SK-N-SH (cell line): ENCODE results near the gene ACSBG1. TPM values are rescaled to one million over a fixed set of nuclear protein-coding genes. Genes with fewer than 3 reads are reported as not detected.

Experiments used
- CTCF ChIA-PET: fragments of 300-600, 350-600 bp; formaldehyde crosslinking; extraction: SDS; loops from one replicate; lab custom pipeline; 2021; lab: Yijun Ruan, JAX
- POLR2A ChIA-PET: fragments of 350-600 bp; sonication (Branson Sonifier 250); formaldehyde crosslinking; extraction: SDS; loops from one replicate; lab custom pipeline; 2020; ENCODE audit warnings: antibody characterized with exemption, inconsistent platforms; lab: Yijun Ruan, JAX
- DNase-seq: peaks from one replicate; pipeline ENCODE4 v3.0.0; 2012
- H2AFZ ChIP-seq: fragments of 200-600 bp; sonication (generic); 2 replicates; pipeline ENCODE4 v1.8.1; 2016; ENCODE audit warnings: antibody characterized with exemption, mild to moderate bottlenecking, low read depth
- H3F3A ChIP-seq: fragments of 200-600 bp; sonication (generic); replicated peaks from 2 replicates; pipeline ENCODE3; 2016; ENCODE audit warnings: antibody characterized with exemption, mild to moderate bottlenecking; ENCODE audit not compliant: insufficient read depth
- H3K27ac ChIP-seq, 2 experiments: fragments of 200-500 bp in 1 of 2; fragments of 200-600 bp in 1 of 2; sonication (Bioruptor generic) in 1 of 2; sonication (generic), shearing (Covaris generic) in 1 of 2; 2 replicates each; pipeline versions ENCODE4 v1.5.1 to v1.6.1; 2014 to 2016; ENCODE audit warnings: low read depth in 2 of 2, inconsistent platforms in 1 of 2, low read length in 1 of 2, mild to moderate bottlenecking in 1 of 2, mixed read lengths in 1 of 2
- H3K27me3 ChIP-seq: fragments of 200-600 bp; sonication (generic), shearing (Covaris generic); 2 replicates; pipeline ENCODE4 v1.6.1; 2016; ENCODE audit warnings: mixed run types; ENCODE audit not compliant: insufficient read depth
- H3K36me3 ChIP-seq, 2 experiments: fragments of 200-500 bp in 1 of 2; fragments of 200-600 bp in 1 of 2; sonication (Bioruptor generic) in 1 of 2; sonication (generic) in 1 of 2; replicated peaks in 1 of 2; 2 replicates each; pipeline versions ENCODE3 to v1.5.1; 2014 to 2016; ENCODE audit warnings: low read length in 1 of 2, mild to moderate bottlenecking in 1 of 2; ENCODE audit not compliant: insufficient read depth in 2 of 2, control insufficient read depth in 1 of 2
- H3K4me1 ChIP-seq, 2 experiments: fragments of 200-500 bp in 1 of 2; fragments of 200-600 bp in 1 of 2; sonication (Bioruptor generic) in 1 of 2; sonication (generic), shearing (Covaris generic) in 1 of 2; 2 replicates each; pipeline versions ENCODE4 v1.5.1 to v1.6.1; 2014 to 2016; ENCODE audit warnings: low read depth in 1 of 2, low read length in 1 of 2, mixed run types in 1 of 2; ENCODE audit not compliant: insufficient read depth in 2 of 2, control insufficient read depth in 1 of 2
- H3K4me2 ChIP-seq: fragments of 200-600 bp; sonication (generic), shearing (Covaris generic); 2 replicates; pipeline ENCODE4 v1.6.1; 2017; ENCODE audit warnings: mixed run types
- H3K4me3 ChIP-seq, 2 experiments: fragments of 200-500 bp in 1 of 2; fragments of 200-600 bp in 1 of 2; sonication (Bioruptor generic) in 1 of 2; sonication (generic), shearing (Covaris generic) in 1 of 2; 2 replicates each; pipeline versions ENCODE4 v1.5.1 to v1.8.1; 2014 to 2016; ENCODE audit warnings: low read depth in 2 of 2, inconsistent platforms in 1 of 2, low read length in 1 of 2, mild to moderate bottlenecking in 1 of 2, mixed read lengths in 1 of 2, moderate library complexity in 1 of 2
- H3K79me2 ChIP-seq: fragments of 200-600 bp; sonication (generic); 2 replicates; pipeline ENCODE4 v1.8.1; 2017; ENCODE audit warnings: mild to moderate bottlenecking; ENCODE audit not compliant: insufficient read depth
- H3K9ac ChIP-seq: fragments of 200-600 bp; sonication (generic); 2 replicates; pipeline ENCODE4 v1.6.1; 2017; ENCODE audit warnings: mixed run types
- H3K9me2 ChIP-seq: fragments of 200-600 bp; sonication (generic); 2 replicates; pipeline ENCODE4 v1.6.1; 2017; ENCODE audit warnings: mixed run types
- H3K9me3 ChIP-seq: fragments of 200-600 bp; sonication (generic); 2 replicates; pipeline ENCODE4 v1.6.1; 2017; ENCODE audit warnings: mixed run types, mild to moderate bottlenecking, moderate library complexity
- H4K20me1 ChIP-seq: fragments of 200-600 bp; sonication (generic); 2 replicates; pipeline ENCODE4 v1.6.1; 2017; ENCODE audit warnings: mild to moderate bottlenecking, mixed run types; ENCODE audit not compliant: insufficient read depth
- CHD2 ChIP-seq: fragments of 150-350 bp; IDR thresholded peaks from 2 replicates; pipeline ENCODE4 v1.6.1; 2018; ENCODE audit warnings: low read length; ENCODE audit not compliant: partially characterized antibody
- CTCF ChIP-seq: fragments of 200-600 bp; sonication (generic); IDR thresholded peaks from 2 replicates; pipeline ENCODE4 v1.6.1; 2017; ENCODE audit warnings: antibody characterized with exemption, mild to moderate bottlenecking, moderate library complexity
- ELF1 ChIP-seq: IDR thresholded peaks from 2 replicates; pipeline ENCODE4 v1.4.0; 2012
- EP300 ChIP-seq, 2 experiments: IDR thresholded peaks; 2 replicates each; pipeline versions ENCODE4 v1.4.0 to v1.6.1; 2012; ENCODE audit warnings: borderline replicate concordance in 1 of 2, low read depth in 1 of 2, low read length in 1 of 2
- EZH2phosphoT487 ChIP-seq: fragments of 200-600 bp; sonication (generic); IDR thresholded peaks from 2 replicates; pipeline ENCODE4 v1.6.1; 2017; ENCODE audit warnings: low read depth, mixed run types, mild to moderate bottlenecking, antibody characterized with exemption, moderate library complexity, borderline replicate concordance
- FOSL2 ChIP-seq: IDR thresholded peaks from 2 replicates; pipeline ENCODE4 v1.4.0; 2012; ENCODE audit warnings: low read depth, mild to moderate bottlenecking, moderate library complexity, borderline replicate concordance
- GATA2 ChIP-seq: sonication (generic); formaldehyde crosslinking; IDR thresholded peaks from 2 replicates; pipeline ENCODE4 v1.5.0; 2020; ENCODE audit warnings: mild to moderate bottlenecking, missing genetic modification reagents
- MXI1 ChIP-seq: IDR thresholded peaks from 2 replicates; pipeline ENCODE4 v1.6.1; 2012; ENCODE audit warnings: mild to moderate bottlenecking, low read depth, low read length, improper control_type of control experiment
- NFIC ChIP-seq: IDR thresholded peaks from 2 replicates; pipeline ENCODE4 v1.4.0; 2012; ENCODE audit warnings: borderline replicate concordance
- NRF1 ChIP-seq: IDR thresholded peaks from 2 replicates; pipeline ENCODE4 v1.6.1; 2012; ENCODE audit warnings: low read depth, mild to moderate bottlenecking, low read length
- POLR2AphosphoS5 ChIP-seq: IDR thresholded peaks from 2 replicates; pipeline ENCODE4 v1.6.1; 2012; ENCODE audit warnings: low read depth, low read length
- RCOR1 ChIP-seq: fragments of 150-350 bp; IDR thresholded peaks from 2 replicates; pipeline ENCODE4 v1.6.1; 2017; ENCODE audit warnings: antibody characterized with exemption, low read length
- REST ChIP-seq: IDR thresholded peaks from 2 replicates; pipeline ENCODE4 v1.6.1; 2012; ENCODE audit warnings: mild to moderate bottlenecking, low read depth, low read length, moderate library complexity
- RFX5 ChIP-seq: IDR thresholded peaks from 2 replicates; pipeline ENCODE4 v1.6.1; 2012; ENCODE audit warnings: mild to moderate bottlenecking, improper control_type of control experiment, low read length
- TAF1 ChIP-seq: IDR thresholded peaks from 2 replicates; pipeline ENCODE4 v1.6.1; 2012; ENCODE audit warnings: low read depth, mild to moderate bottlenecking, low read length, moderate library complexity, borderline replicate concordance
- TCF12 ChIP-seq: IDR thresholded peaks from 2 replicates; pipeline ENCODE4 v1.4.0; 2012
- TEAD4 ChIP-seq: IDR thresholded peaks from 2 replicates; pipeline ENCODE4 v1.4.0; 2012; ENCODE audit warnings: mild to moderate bottlenecking, borderline replicate concordance; ENCODE audit not compliant: insufficient read depth
- YY1 ChIP-seq: IDR thresholded peaks from 2 replicates; pipeline ENCODE4 v1.4.0; 2012; ENCODE audit warnings: low read depth, mild to moderate bottlenecking
- WGBS: methylation state at CpG from one replicate; pipeline ENCODE4 v1.1.6; 2017; ENCODE audit warnings: low lambda C conversion rate; 5-methylcytosine and 5-hydroxymethylcytosine counted together
- polyA plus RNA-seq, 3 experiments: library from polyadenylated mRNA; depleted of rRNA; stranded (reverse); fragments of >200 nt; gene quantifications; 2 replicates each; pipeline ENCODE4 v1.2.3, GENCODE V29; 2012
- TF ChIP-seq, protein P1 (sequence below): IDR thresholded peaks from 2 replicates; pipeline ENCODE4 v1.4.0; 2012; ENCODE audit warnings: low read depth, borderline replicate concordance

ACSBG1 gene
- polyA plus RNA-seq, 1 of the 3 experiments (the other 2 are of a cell fraction) = under 0.01 TPM

GRCh38 chr15:78228356-78228996 is 5.9 kb downstream of the ACSBG1 start (continued):
- TF ChIP-seq NRF1 (no peak), NFIC (no peak), RFX5 (no peak)

- CTCF ChIA-PET = interaction anchor here (0.8 to 6.5 kb wide), 2 partner anchors 15 to 51 kb away, joined by 3 to 54 read pairs; no protein-coding TSS in a partner anchor
- Histone ChIP-seq H3K79me2 (no peaks in the 10 kb centered on the region), H3F3A (peaks cover 7% of the 10 kb centered on the region), H3K27ac (no peak overlapping the region), H3K4me2 (no peak overlapping the region), H3K4me3 (no peak overlapping the region), H3K4me1 (no peaks in the 10 kb centered on the region), H3K9me2 (no peaks in the 10 kb centered on the region), H4K20me1 (no peaks in the 10 kb centered on the region), H2AFZ (no peak overlapping the region), H3K27me3 (no peaks in the 10 kb centered on the region), H3K36me3 (no peaks in the 10 kb centered on the region)
- POLR2A ChIA-PET = interaction anchor here (0.6 kb wide), 1 partner anchor 28 kb away, joined by 3 read pairs; no protein-coding TSS in a partner anchor
- no peak for DNase-seq
- TF ChIP-seq GATA2 (CRISPR knock-in tag) = no peak
- TF ChIP-seq FOSL2 = no peak
- no peak for TF ChIP-seq RCOR1
- no peak for TF ChIP-seq NRF1
- TF ChIP-seq POLR2AphosphoS5 = no peak
- TF ChIP-seq CTCF = no peak
- no peak for TF ChIP-seq TEAD4
- TF ChIP-seq REST = no peak
- TF ChIP-seq YY1 = no peak
- no peak for TF ChIP-seq EP300 (IDR thresholded peaks at IDR 0.05; ENCODE audit: borderline replicate concordance in 1 of 2, low read depth in 1 of 2, low read length in 1 of 2)
- no peak for TF ChIP-seq ELF1
- TF ChIP-seq EZH2phosphoT487 = no peak
- no peak for TF ChIP-seq TAF1
- TF ChIP-seq CHD2 = no peak
- no peak for TF ChIP-seq TCF12
- TF ChIP-seq, protein P1, sequence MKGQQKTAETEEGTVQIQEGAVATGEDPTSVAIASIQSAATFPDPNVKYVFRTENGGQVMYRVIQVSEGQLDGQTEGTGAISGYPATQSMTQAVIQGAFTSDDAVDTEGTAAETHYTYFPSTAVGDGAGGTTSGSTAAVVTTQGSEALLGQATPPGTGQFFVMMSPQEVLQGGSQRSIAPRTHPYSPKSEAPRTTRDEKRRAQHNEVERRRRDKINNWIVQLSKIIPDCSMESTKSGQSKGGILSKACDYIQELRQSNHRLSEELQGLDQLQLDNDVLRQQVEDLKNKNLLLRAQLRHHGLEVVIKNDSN = no peak
- TF ChIP-seq MXI1 = no peak
- TF ChIP-seq, all 33 proteins: peak for 0
- WGBS = 89% methylated on average over 3 of the region's 3 CpGs
- Histone ChIP-seq H3K9ac (no peak overlapping the region), H3K9me3 (no peaks in the 10 kb centered on the region)
Measured at GRCh38 chr15:78225783-78226541, 8.4 kb downstream of the ACSBG1 start.
